Stimulated activated CD8-positive, alpha-beta memory T cell treated with anti-CD3 and anti-CD28 coated beads, Interleukin-4, amount 100 ng/mL, for 4 hours (primary cell): ENCODE measurements around the gene CSNK1A1.
"Not testable (repeated sequence)": the region's sequence is repeated elsewhere in the genome, so short reads cannot be mapped to it uniquely, and the experiment has no call there.

Experiments
- DNase-seq, 2 donors: peaks; one replicate each; pipeline ENCODE4 v3.0.0-alpha.2; 2020; ENCODE audit warnings: low read depth in 2 of 2, low spot score in 1 of 2

CSNK1A1 gene

GRCh38 chr5:149551227-149552037 lies at the start of gene CSNK1A1:
TSS of gene CSNK1A1 (minus strand) at chr5:149551439. CDS start at chr5:149550964, 475 bp downstream.
- peak; percentile 97 for DNase-seq

DNA sequence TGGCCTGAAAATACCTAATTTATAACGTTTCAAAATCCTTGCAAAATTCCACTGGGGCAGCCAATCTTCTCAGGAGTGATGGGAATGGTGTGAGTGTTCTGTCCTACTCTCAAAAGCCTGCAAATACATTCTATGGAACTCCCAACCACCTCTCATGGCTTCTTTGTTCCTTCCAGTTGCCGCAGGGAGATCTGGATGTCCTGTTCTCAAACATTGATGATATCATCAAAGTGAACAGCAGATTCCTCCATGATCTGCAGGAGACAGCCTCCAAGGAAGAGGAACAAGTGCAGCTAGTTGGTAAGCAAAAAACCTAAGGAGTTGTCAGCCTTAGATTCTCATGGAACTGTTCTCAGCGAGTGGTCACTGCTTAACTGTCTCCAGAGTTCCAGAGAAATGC lies 49.7 kb upstream of the CSNK1A1 start:
- no peak for DNase-seq

DNA sequence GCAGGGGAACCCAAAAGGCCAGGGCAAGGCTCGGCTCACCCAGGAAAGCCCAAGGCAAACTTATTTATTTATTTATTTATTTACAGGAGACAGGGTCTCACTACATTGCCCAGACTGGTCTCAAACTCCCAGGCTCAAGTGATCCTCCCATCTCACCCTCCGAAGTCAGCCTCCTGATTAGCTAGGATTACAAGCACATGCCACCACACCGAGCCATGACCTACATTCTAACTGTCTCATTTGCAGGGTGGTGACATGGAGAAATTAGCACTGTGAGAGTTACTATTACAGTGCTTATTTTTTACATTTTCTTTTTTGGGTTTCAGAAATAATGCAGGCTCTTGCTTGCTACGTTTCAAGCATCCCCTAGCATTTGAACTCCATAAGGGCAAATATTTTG lies 48.1 kb upstream of the CSNK1A1 start:
- DNase-seq: no peak

DNA sequence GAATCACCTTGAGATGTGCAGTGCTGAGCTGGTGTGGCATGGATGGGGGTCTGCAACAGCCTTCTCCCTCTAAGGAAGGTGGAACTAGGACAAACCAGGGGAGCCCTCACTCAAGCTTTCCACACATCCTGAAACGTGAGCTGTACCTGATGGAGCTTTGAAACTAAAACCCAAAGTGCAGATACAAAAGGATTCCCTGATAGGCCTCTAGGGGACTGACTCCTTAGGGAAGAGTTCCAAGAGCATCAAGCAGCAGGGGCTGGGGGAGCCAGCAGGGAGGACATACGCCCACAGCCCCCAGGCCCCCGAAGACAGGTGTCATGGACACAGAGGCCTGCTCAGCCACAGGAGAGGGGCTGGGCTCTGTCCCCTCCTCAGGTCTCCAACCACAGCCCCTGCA lies 47.7 kb upstream of the CSNK1A1 start:
- DNase-seq: no peak

DNA sequence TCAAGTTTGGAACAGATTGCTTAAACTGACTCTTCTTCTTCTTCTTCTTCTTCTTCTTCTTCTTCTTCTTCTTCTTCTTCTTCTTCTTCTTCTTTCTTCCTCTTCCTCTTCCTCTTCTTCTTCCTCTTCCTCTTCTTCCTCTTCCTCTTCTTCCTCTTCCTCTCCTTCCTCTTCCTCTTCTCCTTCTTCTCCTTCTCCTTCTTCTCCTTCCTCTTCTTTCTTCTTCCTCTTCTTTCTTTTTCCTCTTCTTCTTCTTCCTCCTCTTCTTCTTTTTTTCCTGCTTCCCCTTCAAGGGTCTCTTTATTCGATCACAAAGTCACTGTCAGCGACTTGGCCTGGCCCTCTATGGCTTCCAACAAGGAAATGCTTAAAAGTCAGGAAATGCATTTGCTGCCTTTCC lies 47.0 kb upstream of the CSNK1A1 start:
- not testable (repeated sequence) for DNase-seq

DNA sequence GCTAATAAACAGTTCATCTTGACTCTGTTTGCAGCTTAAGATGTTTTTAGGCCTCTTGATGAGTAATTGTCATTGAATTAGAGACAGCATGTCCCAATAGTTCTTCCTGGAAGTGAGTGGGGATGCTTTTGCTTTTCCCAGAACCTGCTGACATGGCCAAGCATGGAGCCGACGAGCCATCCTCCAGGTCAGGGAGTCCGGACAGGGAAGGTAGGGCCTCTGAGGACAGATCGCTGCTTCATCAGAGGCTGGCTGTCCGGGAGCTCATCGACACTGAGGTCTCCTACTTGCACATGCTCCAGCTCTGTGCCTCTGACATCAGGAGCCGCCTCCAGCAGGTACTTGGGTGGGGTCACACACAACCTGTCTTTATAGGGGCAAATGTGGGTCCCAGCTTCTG lies 46.4 kb upstream of the CSNK1A1 start:
- no peak for DNase-seq

GRCh38 chr5:149596712-149597111 lies 45.5 kb upstream of the CSNK1A1 start:
- DNase-seq: no peak

DNA sequence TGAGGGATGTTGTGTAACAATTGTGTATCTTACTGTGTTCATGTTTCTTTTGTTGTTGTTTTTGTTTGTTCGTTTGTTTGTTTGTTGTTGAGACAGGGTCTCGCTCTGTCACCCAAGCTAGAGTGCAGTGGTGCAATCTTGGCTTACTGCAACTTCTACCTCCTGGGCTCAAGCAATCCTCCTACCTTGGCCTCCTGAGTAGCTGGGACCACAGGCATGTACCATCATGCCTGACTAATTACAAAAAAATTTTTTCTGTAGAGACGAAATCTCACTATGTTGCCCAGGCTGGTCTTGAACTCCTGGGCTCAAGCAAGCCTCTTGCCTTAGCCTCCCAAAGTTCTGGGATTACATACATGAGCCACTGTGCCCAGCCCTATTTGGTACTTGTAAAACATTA lies 43.9 kb upstream of the CSNK1A1 start:
- not testable (repeated sequence) for DNase-seq

GRCh38 chr5:149594206-149594895 lies 43.1 kb upstream of the CSNK1A1 start:
- no peak for DNase-seq

- no peak for DNase-seq
Observed at GRCh38 chr5:149593370-149593769, 42.1 kb upstream of the CSNK1A1 start.

DNA sequence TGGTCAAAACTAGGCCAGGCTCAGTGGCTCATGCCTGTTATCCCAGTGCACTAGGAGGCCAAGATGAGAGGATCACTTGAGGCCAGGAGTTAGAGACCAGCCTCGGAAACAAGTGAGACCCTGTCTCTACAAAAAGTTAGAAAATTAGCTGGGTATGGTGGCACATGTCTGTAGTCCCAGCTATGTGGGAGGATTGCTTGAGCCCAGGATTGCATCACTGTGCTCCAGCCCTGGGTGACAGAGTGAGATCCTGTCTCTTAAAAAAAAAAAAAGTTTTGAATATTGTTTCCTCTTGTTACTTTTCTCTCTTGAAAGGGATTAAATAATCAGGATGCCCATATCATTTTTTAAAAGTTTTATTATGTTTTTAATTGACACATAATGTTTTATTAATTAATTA lies 37.7 kb upstream of the CSNK1A1 start:
- DNase-seq: no peak

GRCh38 chr5:149586708-149587318 lies 35.6 kb upstream of the CSNK1A1 start:
- no peak for DNase-seq

DNA sequence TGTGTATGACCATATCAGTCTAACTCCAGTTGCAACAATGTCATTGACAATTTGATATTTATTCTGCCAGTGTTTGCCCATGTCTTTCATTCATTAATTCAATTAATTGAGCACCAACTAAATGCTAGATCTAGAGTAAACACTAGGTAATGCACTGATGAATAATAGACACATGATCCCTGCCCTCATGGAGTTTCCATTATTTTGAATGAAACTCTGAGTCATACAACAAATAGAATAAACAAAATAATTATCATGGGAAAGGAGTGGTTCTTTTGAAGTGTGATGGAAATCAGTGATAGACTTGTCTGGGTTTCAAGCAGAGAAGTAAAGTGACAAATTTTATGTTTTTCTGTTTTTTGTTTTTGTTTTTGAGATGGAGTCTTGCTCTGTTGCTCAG lies 34.7 kb upstream of the CSNK1A1 start:
- DNase-seq: no peak

- DNase-seq: no peak
Observed at GRCh38 chr5:149584121-149584520, 32.9 kb upstream of the CSNK1A1 start.

DNA sequence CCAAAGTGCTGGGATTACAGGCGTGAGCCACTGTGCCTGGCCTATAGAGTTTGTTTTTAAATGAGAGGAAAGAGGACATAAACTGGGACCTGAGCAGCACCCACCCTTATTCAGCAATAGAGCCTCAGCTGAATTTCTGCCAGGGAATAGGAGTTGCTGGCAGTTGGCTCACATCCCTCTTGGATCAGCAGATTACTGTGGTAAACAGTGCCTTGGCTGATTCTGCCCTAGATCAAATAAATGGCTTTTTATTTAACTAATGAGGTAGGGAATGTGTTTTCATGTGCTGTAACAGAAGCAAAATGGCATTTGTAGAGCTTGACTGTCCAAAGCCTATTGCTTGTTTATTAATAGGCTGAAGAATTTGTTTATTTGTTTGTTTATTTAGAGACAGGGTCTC lies 32.2 kb upstream of the CSNK1A1 start:
- no peak for DNase-seq

GRCh38 chr5:149581931-149582768 lies 30.9 kb upstream of the CSNK1A1 start:
- no peak for DNase-seq

GRCh38 chr5:149581192-149581861 lies 30.1 kb upstream of the CSNK1A1 start, which contains the start of gene ARHGEF37:
TSS of gene ARHGEF37 (plus strand) at chr5:149581498. CDS start at chr5:149597770, 16,272 bp downstream.
- DNase-seq: no peak

DNA sequence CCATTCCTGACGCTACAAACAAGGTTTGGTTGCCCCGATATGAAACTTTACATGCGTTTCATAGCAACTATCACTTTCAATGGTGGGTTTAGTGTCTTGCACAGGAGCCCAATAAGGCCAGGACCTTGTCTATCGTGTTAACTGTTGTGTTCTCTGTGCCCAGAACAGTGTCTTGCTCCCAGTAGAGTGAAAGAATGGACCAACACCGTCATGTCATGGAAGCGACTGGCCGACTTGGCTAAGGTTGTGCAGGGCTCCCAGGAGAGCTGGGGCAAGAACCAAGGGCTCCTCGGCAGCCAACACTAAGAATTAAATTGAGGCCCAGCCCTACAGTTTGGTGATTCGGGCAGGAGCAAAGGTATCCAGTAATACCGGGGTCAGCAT lies 29.6 kb upstream of the CSNK1A1 start:
- no peak for DNase-seq

DNA sequence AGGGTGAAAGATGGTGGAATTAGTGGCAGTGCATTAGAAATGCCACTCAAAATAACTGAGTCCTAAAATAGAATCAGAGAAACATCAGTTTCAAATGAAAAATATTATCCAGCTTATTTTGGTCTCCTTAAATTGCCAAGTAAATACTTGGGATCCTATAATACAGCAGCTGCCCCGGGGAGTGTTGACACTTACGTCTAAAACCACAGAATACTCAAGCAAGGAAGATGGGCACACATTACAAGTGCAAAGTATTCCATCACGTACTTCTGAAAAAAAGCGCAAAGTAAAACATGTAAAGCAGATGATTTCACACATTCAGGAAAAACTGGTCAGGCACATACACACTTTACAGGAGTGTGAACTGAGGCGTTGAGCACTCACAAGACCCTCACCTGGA lies 27.7 kb upstream of the CSNK1A1 start:
- no peak for DNase-seq

GRCh38 chr5:149576021-149576420 lies 24.8 kb upstream of the CSNK1A1 start:
- no peak for DNase-seq

- DNase-seq: no peak
Observed at GRCh38 chr5:149575131-149575530, 23.9 kb upstream of the CSNK1A1 start.
